IMR-90 (cell line): ENCODE data around the gene DPH3.
"Not testable (repeated sequence)": the region's sequence is repeated elsewhere in the genome, so short reads cannot be mapped to it uniquely, and the experiment has no call there.

ENCODE experiments used
- BHLHE40 ChIP-seq: fragments of 150-350 bp; IDR thresholded peaks from 2 replicates; pipeline ENCODE4 v1.6.1; 2016; ENCODE audit warnings: mild to moderate bottlenecking, low read depth, low read length
- CEBPB ChIP-seq: IDR thresholded peaks from 2 replicates; pipeline ENCODE4 v1.6.1; 2012; ENCODE audit warnings: low read depth, low read length, improper control_type of control experiment
- CHD1 ChIP-seq: IDR thresholded peaks from 2 replicates; pipeline ENCODE4 v1.6.1; 2012; ENCODE audit warnings: low read depth, low read length, improper control_type of control experiment
- MAFK ChIP-seq: IDR thresholded peaks from 2 replicates; pipeline ENCODE4 v1.6.1; 2012; ENCODE audit warnings: low read depth, low read length, improper control_type of control experiment
- MAZ ChIP-seq: IDR thresholded peaks from 2 replicates; pipeline ENCODE4 v1.6.1; 2012; ENCODE audit warnings: low read depth, mild to moderate bottlenecking, low read length, improper control_type of control experiment, moderate library complexity, borderline replicate concordance
- NFE2L2 ChIP-seq: fragments of 150-350 bp; IDR thresholded peaks from 2 replicates; pipeline ENCODE4 v1.6.1; 2016; ENCODE audit warnings: low read depth, mild to moderate bottlenecking, low read length
- POLR2A ChIP-seq: IDR thresholded peaks from 2 replicates; pipeline ENCODE4 v1.6.1; 2012; ENCODE audit warnings: mild to moderate bottlenecking, low read depth, low read length
- RAD21 ChIP-seq: IDR thresholded peaks from 2 replicates; pipeline ENCODE4 v1.6.1; 2012; ENCODE audit warnings: low read length, improper control_type of control experiment
- TF ChIP-seq, protein P1 (sequence below): conservative IDR thresholded peaks from 2 replicates; pipeline ENCODE4 v1.5.1; 2012; ENCODE audit warnings: mild to moderate bottlenecking, low read depth, low read length, improper control_type of control experiment
- TF ChIP-seq, protein P2 (sequence below): fragments of 150-350 bp; IDR thresholded peaks from 2 replicates; pipeline ENCODE4 v1.6.1; 2017; ENCODE audit warnings: mild to moderate bottlenecking, antibody characterized with exemption, low read length, low read depth

DNA sequence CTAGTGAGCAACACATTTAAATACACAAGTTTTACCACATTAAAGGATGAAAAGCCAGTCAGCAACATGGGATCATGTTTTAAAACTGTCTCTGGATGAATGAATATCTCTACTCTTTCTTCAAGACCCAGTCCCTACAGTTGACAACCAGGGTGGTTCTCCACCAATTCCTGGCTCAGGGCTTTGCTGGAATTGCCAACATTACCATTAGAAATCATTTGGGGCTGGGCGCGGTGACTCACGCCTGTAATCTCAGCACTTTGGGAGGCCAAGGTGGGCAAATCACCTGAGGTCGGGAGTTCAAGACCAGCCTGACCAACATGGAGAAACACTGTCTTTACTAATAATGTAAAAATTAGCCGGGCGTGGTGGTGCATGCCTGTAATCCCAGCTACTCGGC lies 45.7 kb upstream of the DPH3 start:
- TF ChIP-seq, protein P1, sequence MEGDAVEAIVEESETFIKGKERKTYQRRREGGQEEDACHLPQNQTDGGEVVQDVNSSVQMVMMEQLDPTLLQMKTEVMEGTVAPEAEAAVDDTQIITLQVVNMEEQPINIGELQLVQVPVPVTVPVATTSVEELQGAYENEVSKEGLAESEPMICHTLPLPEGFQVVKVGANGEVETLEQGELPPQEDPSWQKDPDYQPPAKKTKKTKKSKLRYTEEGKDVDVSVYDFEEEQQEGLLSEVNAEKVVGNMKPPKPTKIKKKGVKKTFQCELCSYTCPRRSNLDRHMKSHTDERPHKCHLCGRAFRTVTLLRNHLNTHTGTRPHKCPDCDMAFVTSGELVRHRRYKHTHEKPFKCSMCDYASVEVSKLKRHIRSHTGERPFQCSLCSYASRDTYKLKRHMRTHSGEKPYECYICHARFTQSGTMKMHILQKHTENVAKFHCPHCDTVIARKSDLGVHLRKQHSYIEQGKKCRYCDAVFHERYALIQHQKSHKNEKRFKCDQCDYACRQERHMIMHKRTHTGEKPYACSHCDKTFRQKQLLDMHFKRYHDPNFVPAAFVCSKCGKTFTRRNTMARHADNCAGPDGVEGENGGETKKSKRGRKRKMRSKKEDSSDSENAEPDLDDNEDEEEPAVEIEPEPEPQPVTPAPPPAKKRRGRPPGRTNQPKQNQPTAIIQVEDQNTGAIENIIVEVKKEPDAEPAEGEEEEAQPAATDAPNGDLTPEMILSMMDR, result not testable (repeated sequence)
- not testable (repeated sequence) for TF ChIP-seq POLR2A, CHD1, MAZ, NFE2L2, BHLHE40, RAD21, MAFK, CEBPB
- TF ChIP-seq, protein P2, sequence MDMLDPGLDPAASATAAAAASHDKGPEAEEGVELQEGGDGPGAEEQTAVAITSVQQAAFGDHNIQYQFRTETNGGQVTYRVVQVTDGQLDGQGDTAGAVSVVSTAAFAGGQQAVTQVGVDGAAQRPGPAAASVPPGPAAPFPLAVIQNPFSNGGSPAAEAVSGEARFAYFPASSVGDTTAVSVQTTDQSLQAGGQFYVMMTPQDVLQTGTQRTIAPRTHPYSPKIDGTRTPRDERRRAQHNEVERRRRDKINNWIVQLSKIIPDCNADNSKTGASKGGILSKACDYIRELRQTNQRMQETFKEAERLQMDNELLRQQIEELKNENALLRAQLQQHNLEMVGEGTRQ, result not testable (repeated sequence)
